ENCODE results near the gene DUSP15.

DNA sequence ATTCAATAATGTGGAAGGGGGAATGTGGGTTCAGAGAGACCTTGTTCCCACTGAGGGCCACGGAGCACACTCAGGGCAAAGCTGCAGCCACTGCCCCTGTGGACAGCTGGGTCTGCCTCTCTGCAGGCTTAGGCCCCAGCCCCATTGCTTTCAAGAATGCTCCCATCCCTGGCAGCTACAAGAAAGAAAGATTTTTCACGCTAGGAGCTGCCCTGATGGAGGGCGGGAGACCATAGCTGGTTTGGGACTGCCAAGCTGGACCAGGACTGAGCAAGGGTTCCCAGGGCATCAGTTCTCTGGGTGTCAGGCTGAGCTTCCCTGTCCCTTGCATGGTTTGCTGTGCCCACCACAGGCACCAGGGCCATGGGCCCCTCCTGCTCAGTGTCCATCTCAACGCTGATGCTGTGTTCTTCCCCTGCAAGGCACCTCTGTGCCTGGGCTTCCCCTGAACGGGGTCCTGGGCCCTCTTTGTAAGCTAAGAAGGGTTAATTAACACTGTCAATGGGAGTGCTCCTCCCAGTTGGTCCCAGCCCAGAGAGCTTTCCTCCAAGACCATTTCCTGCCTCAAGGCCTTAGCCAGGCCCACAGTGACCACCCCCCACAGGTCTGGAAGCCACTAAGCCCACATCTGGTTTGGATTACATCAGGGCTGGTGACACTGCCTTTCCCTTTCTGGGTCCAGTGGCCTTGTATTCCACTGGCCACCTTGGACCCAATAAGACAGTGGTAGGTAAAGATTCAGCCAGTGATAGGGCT lies 33.3 kb downstream of the DUSP15 start:
- TF ChIP-seq CTCF (IDR thresholded peaks at IDR 0.05), result no peak
- TF ChIP-seq POLR2A (IDR thresholded peaks at IDR 0.05), result no peak

All from ovary (tissue), 3 donors.